Measurements from ENCODE around the gene CCDC122.

The CCDC122 gene

DNA sequence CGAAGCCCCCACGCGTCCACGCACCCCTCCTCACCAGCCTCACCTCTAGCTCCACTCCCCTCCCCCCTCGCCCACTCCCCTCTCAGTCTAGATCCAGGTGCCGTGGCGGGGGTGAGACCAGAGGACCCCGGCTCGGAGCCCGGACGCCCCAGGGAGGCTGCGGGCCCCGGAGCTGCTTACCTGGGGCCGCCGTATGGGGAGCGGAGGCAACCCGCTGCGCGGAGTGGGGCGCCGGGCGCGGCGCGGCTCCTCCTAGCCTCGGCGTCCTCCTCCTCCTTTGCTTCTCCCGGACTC, 93.1 kb downstream of the CCDC122 start:
- no peaks in the 10 kb centered on the region for H3K4me1 ChIP-seq (ENCODE audit: low read length)
- no peaks in the 10 kb centered on the region for H3K27me3 ChIP-seq (replicated peaks; ENCODE audit: insufficient read depth, low read length)
- no peaks in the 10 kb centered on the region for H3K36me3 ChIP-seq (replicated peaks; ENCODE audit: insufficient read depth, low read length)
- H3K4me3 ChIP-seq (ENCODE audit: low read length) = peak overlapping the region; percentile 61
- DNase-seq = no peak
- H4K20me1 ChIP-seq (ENCODE audit: insufficient read depth, low read length) = no peaks in the 10 kb centered on the region
- TF ChIP-seq, protein P1, sequence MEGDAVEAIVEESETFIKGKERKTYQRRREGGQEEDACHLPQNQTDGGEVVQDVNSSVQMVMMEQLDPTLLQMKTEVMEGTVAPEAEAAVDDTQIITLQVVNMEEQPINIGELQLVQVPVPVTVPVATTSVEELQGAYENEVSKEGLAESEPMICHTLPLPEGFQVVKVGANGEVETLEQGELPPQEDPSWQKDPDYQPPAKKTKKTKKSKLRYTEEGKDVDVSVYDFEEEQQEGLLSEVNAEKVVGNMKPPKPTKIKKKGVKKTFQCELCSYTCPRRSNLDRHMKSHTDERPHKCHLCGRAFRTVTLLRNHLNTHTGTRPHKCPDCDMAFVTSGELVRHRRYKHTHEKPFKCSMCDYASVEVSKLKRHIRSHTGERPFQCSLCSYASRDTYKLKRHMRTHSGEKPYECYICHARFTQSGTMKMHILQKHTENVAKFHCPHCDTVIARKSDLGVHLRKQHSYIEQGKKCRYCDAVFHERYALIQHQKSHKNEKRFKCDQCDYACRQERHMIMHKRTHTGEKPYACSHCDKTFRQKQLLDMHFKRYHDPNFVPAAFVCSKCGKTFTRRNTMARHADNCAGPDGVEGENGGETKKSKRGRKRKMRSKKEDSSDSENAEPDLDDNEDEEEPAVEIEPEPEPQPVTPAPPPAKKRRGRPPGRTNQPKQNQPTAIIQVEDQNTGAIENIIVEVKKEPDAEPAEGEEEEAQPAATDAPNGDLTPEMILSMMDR (IDR thresholded peaks at IDR 0.05; ENCODE audit: low read length) = no peak
- no peak for TF ChIP-seq EZH2 (optimal IDR thresholded peaks at IDR 0.05; ENCODE audit: low read depth, low read length)
- TF ChIP-seq EZH2phosphoT487 (IDR thresholded peaks at IDR 0.05; ENCODE audit: low read length) = no peak
- H3K4me2 ChIP-seq (ENCODE audit: low read depth, low read length) = peak overlapping the region; percentile 76
- H3K27ac ChIP-seq (ENCODE audit: low read length) = no peak overlapping the region
- no peak overlapping the region for H3K9ac ChIP-seq (ENCODE audit: low read length)
- no peaks in the 10 kb centered on the region for H3F3A ChIP-seq (ENCODE audit: insufficient read depth, low read length)
- H2AFZ ChIP-seq (ENCODE audit: low read length) = peak overlapping the region; percentile 58; the same call in 1 of the 2 replicates
- no peaks in the 10 kb centered on the region for H3K79me2 ChIP-seq (ENCODE audit: low read length)
- no peaks in the 10 kb centered on the region for H3K9me3 ChIP-seq (replicated peaks; ENCODE audit: insufficient read depth, low read length)
- H3K9me2 ChIP-seq (replicated peaks; ENCODE audit: insufficient read depth, low read length) = no peaks in the 10 kb centered on the region

All from MM.1S (cell line).